ENCODE results near the gene SLITRK1. TPM values are rescaled to one million over a fixed set of nuclear protein-coding genes. Genes with fewer than 3 reads are reported as not detected.

Gene SLITRK1
- total RNA-seq, 1 experiment from 2014 or later = not detected

- Histone ChIP-seq H3K27me3 (ENCODE audit: low read length) (no peaks in the 10 kb centered on the region), H3K4me2 (ENCODE audit: low read depth, low read length, poor library complexity, severe bottlenecking) (no peak overlapping the region), H3K27ac (ENCODE audit: low read length) (no peak overlapping the region), H3K9ac (ENCODE audit: low read length) (no peak overlapping the region), H3K4me1 (ENCODE audit: low read length) (no peaks in the 10 kb centered on the region), H2AFZ (ENCODE audit: low read length) (no peak overlapping the region), H3K9me2 (replicated peaks; ENCODE audit: insufficient read depth, low read length) (no peaks in the 10 kb centered on the region), H4K20me1 (ENCODE audit: insufficient read depth, low read depth, low read length) (no peaks in the 10 kb centered on the region), H3K36me3 (ENCODE audit: insufficient read depth, low read length) (no peaks in the 10 kb centered on the region), H3K79me2 (ENCODE audit: low read length) (no peaks in the 10 kb centered on the region), H3K4me3 (ENCODE audit: low read length) (no peak overlapping the region), H3K9me3 (ENCODE audit: low read length) (peaks cover 7% of the 10 kb centered on the region; the same call in 1 of the 2 replicates)
- no peak for DNase-seq
Measured at GRCh38 chr13:83890358-83890757, 8.1 kb upstream of the SLITRK1 start.

GRCh38 chr13:83884141-83884540 lies 1.9 kb upstream of the SLITRK1 start:
- H3K27me3 ChIP-seq (ENCODE audit: low read length) = no peaks in the 10 kb centered on the region
- H3K9ac ChIP-seq (ENCODE audit: low read length) = no peak overlapping the region
- H3K9me3 ChIP-seq (ENCODE audit: low read length) = peaks cover 11% of the 10 kb centered on the region
- H3K4me1 ChIP-seq (ENCODE audit: low read length) = no peaks in the 10 kb centered on the region
- no peaks in the 10 kb centered on the region for H3K9me2 ChIP-seq (replicated peaks; ENCODE audit: insufficient read depth, low read length)
- no peak overlapping the region for H3K4me2 ChIP-seq (ENCODE audit: low read depth, low read length, poor library complexity, severe bottlenecking)
- no peak overlapping the region for H3K4me3 ChIP-seq (ENCODE audit: low read length)
- no peak for DNase-seq
- H3K27ac ChIP-seq (ENCODE audit: low read length) = no peak overlapping the region
- no peaks in the 10 kb centered on the region for H4K20me1 ChIP-seq (ENCODE audit: insufficient read depth, low read depth, low read length)
- H3K36me3 ChIP-seq (ENCODE audit: insufficient read depth, low read length) = no peaks in the 10 kb centered on the region
- H3K79me2 ChIP-seq (ENCODE audit: low read length) = no peaks in the 10 kb centered on the region
- no peak overlapping the region for H2AFZ ChIP-seq (ENCODE audit: low read length)

GRCh38 chr13:83883061-83883523 lies 818 bp upstream of the SLITRK1 start:
- H2AFZ ChIP-seq (ENCODE audit: low read length) = no peak overlapping the region
- H3K9me3 ChIP-seq (ENCODE audit: low read length) = peaks cover 11% of the 10 kb centered on the region
- H3K4me3 ChIP-seq (ENCODE audit: low read length) = no peak overlapping the region
- DNase-seq = no peak
- no peaks in the 10 kb centered on the region for H3K4me1 ChIP-seq (ENCODE audit: low read length)
- no peaks in the 10 kb centered on the region for H3K36me3 ChIP-seq (ENCODE audit: insufficient read depth, low read length)
- H3K27me3 ChIP-seq (ENCODE audit: low read length) = no peaks in the 10 kb centered on the region
- H3K79me2 ChIP-seq (ENCODE audit: low read length) = no peaks in the 10 kb centered on the region
- no peak overlapping the region for H3K9ac ChIP-seq (ENCODE audit: low read length)
- H3K4me2 ChIP-seq (ENCODE audit: low read depth, low read length, poor library complexity, severe bottlenecking) = no peak overlapping the region
- H3K27ac ChIP-seq (ENCODE audit: low read length) = no peak overlapping the region
- H3K9me2 ChIP-seq (replicated peaks; ENCODE audit: insufficient read depth, low read length) = no peaks in the 10 kb centered on the region
- no peaks in the 10 kb centered on the region for H4K20me1 ChIP-seq (ENCODE audit: insufficient read depth, low read depth, low read length)

- H3K9me3 ChIP-seq (ENCODE audit: low read length) = peaks cover 11% of the 10 kb centered on the region
- H3K27me3 ChIP-seq (ENCODE audit: low read length) = no peaks in the 10 kb centered on the region
- H3K4me2 ChIP-seq (ENCODE audit: low read depth, low read length, poor library complexity, severe bottlenecking) = no peak overlapping the region
- H3K79me2 ChIP-seq (ENCODE audit: low read length) = no peaks in the 10 kb centered on the region
- H3K9ac ChIP-seq (ENCODE audit: low read length) = no peak overlapping the region
- no peak overlapping the region for H3K27ac ChIP-seq (ENCODE audit: low read length)
- DNase-seq = no peak
- H3K4me3 ChIP-seq (ENCODE audit: low read length) = no peak overlapping the region
- H2AFZ ChIP-seq (ENCODE audit: low read length) = no peak overlapping the region
- H4K20me1 ChIP-seq (ENCODE audit: insufficient read depth, low read depth, low read length) = no peaks in the 10 kb centered on the region
- H3K4me1 ChIP-seq (ENCODE audit: low read length) = no peaks in the 10 kb centered on the region
- H3K36me3 ChIP-seq (ENCODE audit: insufficient read depth, low read length) = no peaks in the 10 kb centered on the region
- H3K9me2 ChIP-seq (replicated peaks; ENCODE audit: insufficient read depth, low read length) = no peaks in the 10 kb centered on the region
Measured at GRCh38 chr13:83882606-83882959, 309 bp upstream of the SLITRK1 start.

GRCh38 chr13:83881140-83881684 lies 1.1 kb downstream of the SLITRK1 start:
- Histone ChIP-seq H3K36me3 (ENCODE audit: insufficient read depth, low read length) (no peaks in the 10 kb centered on the region), H2AFZ (ENCODE audit: low read length) (no peak overlapping the region), H3K9me2 (replicated peaks; ENCODE audit: insufficient read depth, low read length) (no peaks in the 10 kb centered on the region), H3K4me3 (ENCODE audit: low read length) (no peak overlapping the region), H3K79me2 (ENCODE audit: low read length) (no peaks in the 10 kb centered on the region), H4K20me1 (ENCODE audit: insufficient read depth, low read depth, low read length) (no peaks in the 10 kb centered on the region), H3K4me1 (ENCODE audit: low read length) (no peaks in the 10 kb centered on the region), H3K27ac (ENCODE audit: low read length) (no peak overlapping the region), H3K4me2 (ENCODE audit: low read depth, low read length, poor library complexity, severe bottlenecking) (no peak overlapping the region), H3K27me3 (ENCODE audit: low read length) (no peaks in the 10 kb centered on the region), H3K9me3 (ENCODE audit: low read length) (peaks cover 11% of the 10 kb centered on the region), H3K9ac (ENCODE audit: low read length) (no peak overlapping the region)
- DNase-seq = no peak

GRCh38 chr13:83880275-83881139 lies 1.8 kb downstream of the SLITRK1 start:
- Histone ChIP-seq H4K20me1 (ENCODE audit: insufficient read depth, low read depth, low read length) (no peaks in the 10 kb centered on the region), H3K27me3 (ENCODE audit: low read length) (no peaks in the 10 kb centered on the region), H3K9me2 (replicated peaks; ENCODE audit: insufficient read depth, low read length) (no peaks in the 10 kb centered on the region), H3K9me3 (ENCODE audit: low read length) (peaks cover 11% of the 10 kb centered on the region), H2AFZ (ENCODE audit: low read length) (no peak overlapping the region), H3K4me1 (ENCODE audit: low read length) (no peaks in the 10 kb centered on the region), H3K4me3 (ENCODE audit: low read length) (no peak overlapping the region), H3K36me3 (ENCODE audit: insufficient read depth, low read length) (no peaks in the 10 kb centered on the region), H3K79me2 (ENCODE audit: low read length) (no peaks in the 10 kb centered on the region), H3K9ac (ENCODE audit: low read length) (no peak overlapping the region), H3K4me2 (ENCODE audit: low read depth, low read length, poor library complexity, severe bottlenecking) (no peak overlapping the region), H3K27ac (ENCODE audit: low read length) (no peak overlapping the region)
- DNase-seq = no peak

- no peaks in the 10 kb centered on the region for H3K9me2 ChIP-seq (replicated peaks; ENCODE audit: insufficient read depth, low read length)
Measured at GRCh38 chr13:83879431-83880171, 2.7 kb downstream of the SLITRK1 start.

More at GRCh38 chr13:83879431-83880171, 2.7 kb downstream of the SLITRK1 start:
- Histone ChIP-seq H3K9ac (ENCODE audit: low read length) (no peak overlapping the region), H3K4me2 (ENCODE audit: low read depth, low read length, poor library complexity, severe bottlenecking) (no peak overlapping the region), H3K4me3 (ENCODE audit: low read length) (no peak overlapping the region), H3K36me3 (ENCODE audit: insufficient read depth, low read length) (no peaks in the 10 kb centered on the region), H3K79me2 (ENCODE audit: low read length) (no peaks in the 10 kb centered on the region), H3K9me3 (ENCODE audit: low read length) (peaks cover 11% of the 10 kb centered on the region), H3K27ac (ENCODE audit: low read length) (no peak overlapping the region), H2AFZ (ENCODE audit: low read length) (no peak overlapping the region), H3K27me3 (ENCODE audit: low read length) (no peaks in the 10 kb centered on the region), H4K20me1 (ENCODE audit: insufficient read depth, low read depth, low read length) (no peaks in the 10 kb centered on the region), H3K4me1 (ENCODE audit: low read length) (no peaks in the 10 kb centered on the region)
- no peak for DNase-seq

Measured in Karpas-422 (cell line).